GM12878 (cell line): ENCODE measurements around the gene COMMD3. TPM values are rescaled to one million over a fixed set of nuclear protein-coding genes. Genes with fewer than 3 reads are reported as not detected.

ENCODE experiments used
- ATAC-seq: fragments of 200-7000 bp; cut with Tn5 transposase; 3 replicates; pipeline ENCODE4 v1.9.1; 2020; ENCODE audit warnings: mild to moderate bottlenecking, moderate library complexity
- BruUV-seq: library from RNA; stranded (reverse); fragments of 400-500 nt; replicated peaks from 2 replicates; lab custom pipeline; 2021; lab: Mats Ljungman, UMichigan
- CTCF ChIA-PET: fragments of 300-600 bp; sonication (Branson Sonifier 250); formaldehyde crosslinking; extraction: SDS; loops from one replicate; lab custom pipeline; 2021; ENCODE audit warnings: inconsistent platforms; lab: Yijun Ruan, JAX
- POLR2A ChIA-PET: fragments of 350-600 bp; formaldehyde crosslinking; extraction: SDS; loops from one replicate; lab custom pipeline; 2021; ENCODE audit warnings: inconsistent platforms; lab: Charles Lee
- RAD21 ChIA-PET: fragments of 300-600 bp; sonication (Branson Sonifier 250); formaldehyde crosslinking; loops from one replicate; lab custom pipeline; 2023; ENCODE audit warnings: antibody characterized with exemption; ENCODE audit not compliant: unreplicated experiment; lab: Charles Lee
- SMC1A ChIA-PET: fragments of 300-600 bp; sonication (Branson Sonifier 250); formaldehyde crosslinking; loops from one replicate; lab custom pipeline; 2023; ENCODE audit not compliant: unreplicated experiment, uncharacterized antibody; lab: Charles Lee
- DNase-seq: peaks from one replicate; pipeline ENCODE4 v3.0.0-alpha.2; 2011; ENCODE audit warnings: low read depth, low spot score
- FAIRE-seq: peaks from 3 replicates; lab custom pipeline; 2011; peaks lifted over from hg19 to GRCh38; lab: Jason Lieb, UNC
- H2AFZ ChIP-seq: 2 replicates; pipeline ENCODE4 v1.6.0; 2011; ENCODE audit warnings: low read depth, low read length, control low read depth; ENCODE audit not compliant: control insufficient read depth
- H3K27ac ChIP-seq: 2 replicates; pipeline ENCODE4 v1.5.1; 2011; ENCODE audit warnings: control low read depth; ENCODE audit not compliant: control insufficient read depth, insufficient read depth
- H3K27me3 ChIP-seq, 2 experiments: replicated peaks in 1 of 2; 2 replicates each; pipeline versions ENCODE4 v1.6.0 to v1.6.1; 2011; ENCODE audit warnings: low read length in 1 of 2; ENCODE audit not compliant: control insufficient read depth in 2 of 2, insufficient read depth in 2 of 2
- H3K36me3 ChIP-seq, 2 experiments: 2 replicates each; pipeline ENCODE4 v1.5.1; 2011; ENCODE audit warnings: low read length in 1 of 2; ENCODE audit not compliant: control insufficient read depth in 2 of 2, insufficient read depth in 2 of 2
- H3K4me1 ChIP-seq: 2 replicates; pipeline ENCODE4 v1.6.1; 2011; ENCODE audit warnings: mild to moderate bottlenecking, low read length, moderate library complexity, mixed read lengths; ENCODE audit not compliant: control insufficient read depth, insufficient read depth
- H3K4me2 ChIP-seq: 2 replicates; pipeline ENCODE4 v1.6.0; 2011; ENCODE audit warnings: control low read depth; ENCODE audit not compliant: control insufficient read depth, insufficient read depth
- H3K4me3 ChIP-seq: fragments of 200-600 bp; sonication (generic); 2 replicates; pipeline ENCODE4 v1.5.1; 2016
- H3K79me2 ChIP-seq: 2 replicates; pipeline ENCODE4 v1.6.0; 2011; ENCODE audit warnings: low read length; ENCODE audit not compliant: control insufficient read depth, insufficient read depth
- H3K9ac ChIP-seq: 2 replicates; pipeline ENCODE4 v1.8.0; 2011; ENCODE audit warnings: low read length, control low read depth, mixed read lengths; ENCODE audit not compliant: control insufficient read depth, insufficient read depth
- H3K9me3 ChIP-seq: replicated peaks from 3 replicates; pipeline ENCODE4 v1.5.1; 2011; ENCODE audit warnings: mild to moderate bottlenecking, low read length; ENCODE audit not compliant: control insufficient read depth, insufficient read depth
- H4K20me1 ChIP-seq: 2 replicates; pipeline ENCODE4 v1.6.0; 2011; ENCODE audit not compliant: control insufficient read depth, insufficient read depth
- JUNB ChIP-seq: IDR thresholded peaks from 2 replicates; pipeline ENCODE4 v1.6.1; 2016; ENCODE audit warnings: antibody characterized with exemption, mild to moderate bottlenecking
- MEF2A ChIP-seq: IDR thresholded peaks from 2 replicates; pipeline ENCODE4 v1.6.1; 2011; ENCODE audit warnings: low read depth, mild to moderate bottlenecking, low read length, moderate library complexity; ENCODE audit not compliant: insufficient read depth
- MEF2B ChIP-seq: fragments of 450-650 bp; IDR thresholded peaks from 2 replicates; pipeline ENCODE4 v1.6.1; 2018; ENCODE audit warnings: mild to moderate bottlenecking, moderate library complexity; ENCODE audit not compliant: partially characterized antibody, poor library complexity, severe bottlenecking
- MYC ChIP-seq: IDR thresholded peaks from 2 replicates; pipeline ENCODE4 v1.6.1; 2011; ENCODE audit warnings: mild to moderate bottlenecking, low read length, moderate library complexity, inconsistent platforms; ENCODE audit not compliant: insufficient read depth, insufficient replicate concordance, insufficient read length, severe bottlenecking
- NRF1 ChIP-seq: conservative IDR thresholded peaks from 2 replicates; pipeline ENCODE4 v1.6.1; 2011; ENCODE audit warnings: mild to moderate bottlenecking, low read depth, low read length, improper control_type of control experiment
- TCF3 ChIP-seq: IDR thresholded peaks from 2 replicates; pipeline ENCODE4 v1.6.1; 2012; ENCODE audit warnings: low read depth, mild to moderate bottlenecking, low read length, borderline replicate concordance; ENCODE audit not compliant: insufficient read depth
- YBX1 ChIP-seq: fragments of 450-650 bp; IDR thresholded peaks from 2 replicates; pipeline ENCODE4 v1.6.1; 2016; ENCODE audit warnings: antibody characterized with exemption
- ZBTB4 ChIP-seq: fragments of 450-650 bp; formaldehyde crosslinking; IDR thresholded peaks from 2 replicates; pipeline ENCODE4 v1.4.0; 2022; ENCODE audit warnings: mild to moderate bottlenecking, moderate library complexity
- ZNF207 ChIP-seq: fragments of 450-650 bp; IDR thresholded peaks from 2 replicates; pipeline ENCODE4 v1.6.1; 2014; ENCODE audit warnings: antibody characterized with exemption, mild to moderate bottlenecking, borderline replicate concordance
- WGBS: methylation state at CpG from one replicate; pipeline ENCODE4 v1.1.6; 2016; ENCODE audit warnings: low lambda C conversion rate; ENCODE audit not compliant: insufficient replicate concordance, insufficient coverage; ENCODE audit errors: missing lambda C conversion rate; 5-methylcytosine and 5-hydroxymethylcytosine counted together
- in situ Hi-C: fragments of 300-500 bp; cut with MboI; formaldehyde crosslinking; loops from 9 replicates; pipeline ENCODE4 v1.14.3; 2018; ENCODE audit warnings: mixed read lengths
- intact Hi-C: fragments of 100-400 bp; cut with micrococcal nuclease; formaldehyde crosslinking; loops from one replicate; pipeline ENCODE4 v1.14.2; 2022; ENCODE audit not compliant: unreplicated experiment
- polyA plus RNA-seq, 11 experiments: library from polyadenylated mRNA; depleted of rRNA in 4 of 11; unstranded in 6 of 11; stranded (reverse) in 5 of 11; fragments of >200 nt; fragmentation: Nextera tagmentation in 4 of 11; fragmentation: Illumina TruSeq in 1 of 11; extraction: Ambion mirVana in 4 of 11; extraction: Trizol in 1 of 11; gene quantifications; 1 replicate in 1 of 11; 2 replicates in 10 of 11; pipeline versions ENCODE4 v1.2.1 to v1.2.3, GENCODE V29; 2011 to 2016; ENCODE audit warnings: inconsistent platforms in 2 of 11, missing spikeins in 2 of 11, low read depth in 1 of 11
- total RNA-seq, 4 experiments: library from RNA; depleted of rRNA in 3 of 4; stranded (reverse); fragments of >200 nt in 3 of 4; fragmentation: Illumina TruSeq in 1 of 4; extraction: Trizol in 1 of 4; gene quantifications; 2 replicates each; pipeline versions ENCODE4 v1.2.1 to v1.2.3, GENCODE V29; 2013 to 2021

Gene COMMD3
- total and polyA plus RNA-seq, 10 of the 15 experiments (the other 5 are each of a cell fraction or from before 2014, with no cell fraction given), result 64.5 to 248 (median 84.4) TPM

- Histone ChIP-seq H2AFZ (no peak overlapping the region), H3K9me3 (no peaks in the 10 kb centered on the region), H3K9ac (no peak overlapping the region), H4K20me1 (no peaks in the 10 kb centered on the region), H3K27ac (no peak overlapping the region), H3K27me3 (no peaks in the 10 kb centered on the region), H3K79me2 (no peaks in the 10 kb centered on the region), H3K36me3 (no peaks in the 10 kb centered on the region), H3K4me2 (no peak overlapping the region), H3K4me3 (no peak overlapping the region), H3K4me1 (peaks cover 19% of the 10 kb centered on the region)
- intact Hi-C loops, result no loop called here
- BruUV-seq, result no TSS peak
- FAIRE-seq (no peak), ATAC-seq (no peak), DNase-seq (no peak)
- in situ Hi-C loops, result no loop called here
- ChIA-PET CTCF (no interaction called here), SMC1A (interaction anchor here (1.3 kb wide), 1 partner anchor 10 kb away, joined by 5 read pairs; no protein-coding TSS in a partner anchor), RAD21 (interaction anchor here (0.6 kb wide), 1 partner anchor 161 kb away, joined by 3 read pairs; no protein-coding TSS in a partner anchor), POLR2A (no interaction called here)
- WGBS, result 98% methylated on average over 4 of the region's 4 CpGs
- no peak for TF ChIP-seq YBX1
Observed at GRCh38 chr10:22368402-22368801, 52.2 kb downstream of the COMMD3 start.

GRCh38 chr10:22368981-22369380, 52.8 kb downstream of the COMMD3 start:
- Histone ChIP-seq H3K4me3 (no peak overlapping the region), H3K27ac (no peak overlapping the region), H3K79me2 (no peaks in the 10 kb centered on the region), H3K4me2 (no peak overlapping the region), H2AFZ (no peak overlapping the region), H3K36me3 (no peaks in the 10 kb centered on the region), H3K9ac (no peak overlapping the region), H3K27me3 (no peaks in the 10 kb centered on the region), H4K20me1 (no peaks in the 10 kb centered on the region), H3K9me3 (no peaks in the 10 kb centered on the region), H3K4me1 (peaks cover 19% of the 10 kb centered on the region)
- in situ Hi-C loops, result no loop called here
- CTCF ChIA-PET, result no interaction called here
- DNase-seq (no peak), FAIRE-seq (no peak), ATAC-seq (no peak)
- no peak for TF ChIP-seq MYC
- TF ChIP-seq TCF3, result no peak
- no peak for TF ChIP-seq MEF2B
- TF ChIP-seq JUNB, result no peak
- no peak for TF ChIP-seq MEF2A
- no peak for TF ChIP-seq ZNF207
- no peak for TF ChIP-seq NRF1
- TF ChIP-seq ZBTB4 (CRISPR knock-in tag), result no peak
- BruUV-seq, result no TSS peak
- POLR2A ChIA-PET, result interaction anchor here (0.6 kb wide), 1 partner anchor 9 kb away, joined by 6 read pairs; no protein-coding TSS in a partner anchor
- WGBS, result 78% methylated on average over 2 of the region's 2 CpGs
- intact Hi-C loops, result no loop called here
- RAD21 ChIA-PET, result no interaction called here
- SMC1A ChIA-PET, result interaction anchor here (1.9 kb wide), 1 partner anchor 29 kb away, joined by 6 read pairs; no protein-coding TSS in a partner anchor
